Activated gamma-delta T cell treated with Interleukin-2 at 50 U/mL for 16 hours (primary cell): ENCODE results near the gene POLN.
A peak's percentile ranks its signal among the peaks of the same experiment; 100 is the strongest.

Experiments used
- DNase-seq: peaks from one replicate; pipeline ENCODE4 v3.0.0-alpha.2; 2020

Gene POLN

DNA sequence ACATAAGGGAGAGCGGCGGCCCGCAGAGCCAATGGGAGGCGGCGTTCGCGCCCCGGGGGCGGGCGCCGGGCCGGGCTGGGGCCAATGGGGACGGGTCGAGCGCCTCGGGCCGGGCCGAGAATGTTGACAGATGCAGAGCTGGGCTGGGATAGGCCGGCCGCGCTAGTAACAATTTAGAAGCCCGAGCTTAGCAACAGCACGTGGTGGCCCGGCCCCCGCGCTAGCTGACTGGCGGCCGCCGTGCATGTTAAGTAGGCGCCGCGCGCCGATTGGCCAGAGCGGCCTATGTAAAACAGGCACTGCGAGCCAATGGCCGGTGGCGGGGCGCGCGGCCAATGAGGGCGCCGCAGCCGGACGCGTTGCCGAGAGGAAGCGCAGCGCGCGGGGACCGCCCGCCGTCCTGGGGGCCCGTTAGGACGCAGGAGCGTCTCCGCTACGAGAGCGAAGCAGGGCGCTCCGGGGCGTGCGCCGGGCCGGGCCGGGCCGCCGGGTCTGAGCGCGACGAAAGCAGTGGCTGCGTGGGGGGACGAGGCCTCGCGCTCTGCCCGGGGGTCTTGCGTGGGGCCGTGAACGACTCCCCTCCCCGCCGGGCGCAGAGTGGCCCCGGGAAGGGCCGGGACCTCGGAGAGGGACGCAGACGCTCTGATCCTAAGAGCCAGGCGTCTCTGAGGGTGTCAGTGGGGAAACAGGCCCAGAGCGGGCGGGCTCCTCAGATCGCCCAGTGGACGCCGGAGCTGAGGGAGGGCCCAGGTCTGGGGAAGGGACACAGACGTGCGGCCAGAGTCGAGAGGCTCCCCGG is 20.4 kb upstream of the POLN start:
- peak; percentile 97 for DNase-seq

DNA sequence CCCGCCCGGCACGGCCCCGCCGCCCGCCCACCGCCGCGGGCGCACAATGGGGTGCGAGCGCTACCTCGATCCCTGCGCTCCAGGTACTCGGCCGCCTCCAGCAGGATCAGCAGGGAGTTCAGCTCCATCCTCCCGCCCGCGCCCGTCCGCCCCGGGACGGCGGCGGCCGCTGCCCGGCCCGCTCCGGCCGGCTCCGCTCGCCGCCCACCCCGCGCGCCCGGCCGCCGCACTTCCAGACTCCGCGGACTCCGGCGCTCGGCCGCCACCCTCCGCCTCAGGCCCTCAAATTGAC is 19.9 kb upstream of the POLN start, which contains the start of gene MXD4:
Gene MXD4 (minus strand): TSS at position 257 of the 292 bp plus-strand sequence. CDS start 129 bp downstream, at position 128.
- no peak for DNase-seq

DNA sequence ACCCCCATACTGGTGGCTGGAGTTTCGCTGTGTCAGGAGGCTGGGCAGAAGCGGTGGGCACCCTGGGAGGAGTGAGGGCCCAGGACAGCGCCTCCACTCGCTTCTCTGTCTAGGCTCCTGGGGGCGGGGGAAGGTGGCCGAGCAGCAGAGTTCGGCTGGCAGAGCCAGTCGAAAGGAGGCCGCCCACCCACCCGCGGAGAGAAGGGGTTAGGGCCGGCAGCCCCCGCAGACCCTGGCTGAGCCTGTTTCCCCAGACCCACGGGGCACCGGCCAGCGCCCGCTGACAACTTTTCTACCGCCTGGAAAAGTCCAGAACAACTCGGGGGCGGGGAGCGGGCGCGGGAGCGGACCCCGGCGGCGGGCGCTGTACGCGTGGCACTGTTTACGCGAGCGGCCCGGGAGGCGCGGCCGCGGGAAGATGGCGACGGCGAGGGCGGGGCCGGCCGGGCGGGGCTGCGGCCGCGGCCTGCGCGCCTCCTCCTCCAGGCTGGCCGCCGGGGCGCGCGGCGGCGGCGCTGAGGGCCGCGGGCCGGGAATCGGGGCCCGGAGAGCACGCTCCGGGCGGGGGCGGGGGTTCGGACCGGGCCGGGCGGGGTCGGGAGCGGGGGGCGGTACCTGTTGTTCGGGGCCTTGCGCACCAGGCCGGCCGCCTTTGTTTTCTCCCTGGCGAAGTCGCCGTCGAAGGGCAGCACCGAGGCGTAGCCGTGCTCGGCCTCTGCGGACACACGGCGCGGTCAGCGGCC is 19.4 kb upstream of the POLN start:
- DNase-seq: peak; percentile 45

DNA sequence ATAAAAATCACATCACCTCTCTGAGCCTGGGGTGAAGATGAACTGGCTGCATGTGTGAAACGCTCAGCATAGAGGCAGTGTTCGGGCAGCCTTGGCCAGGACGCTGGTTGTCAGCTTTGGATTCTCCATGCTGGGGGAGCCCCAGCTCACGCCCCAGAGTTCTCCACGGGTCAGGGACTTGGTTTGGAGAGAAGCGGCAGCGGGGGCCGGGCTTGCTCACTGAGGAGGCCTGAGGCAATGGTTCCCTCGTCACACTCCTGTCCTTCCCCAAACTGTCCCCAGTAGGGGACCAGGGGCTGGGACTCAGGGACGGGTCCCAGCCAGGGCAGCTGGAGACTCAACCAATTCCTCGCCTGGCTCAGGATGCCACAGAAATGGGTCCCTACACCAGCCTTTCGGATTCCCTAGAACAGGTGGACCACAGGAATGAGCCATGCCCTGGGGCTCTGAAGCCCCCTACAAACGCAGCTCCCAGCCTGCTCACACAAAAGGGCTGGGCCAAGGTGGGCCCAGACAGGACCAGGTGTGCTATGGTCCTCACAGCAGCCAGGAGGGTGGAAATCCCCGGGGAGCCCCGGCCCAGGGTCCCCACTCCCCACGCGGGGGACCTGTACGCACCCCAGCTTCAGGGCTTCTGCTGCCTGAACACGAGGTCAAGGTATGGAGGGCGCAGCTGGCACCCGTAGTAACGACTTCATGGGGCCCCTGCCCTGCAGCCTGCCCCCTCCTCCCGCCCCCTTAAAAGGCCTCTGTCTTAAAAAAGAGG is 18.6 kb upstream of the POLN start:
- peak; percentile 2 for DNase-seq

DNA sequence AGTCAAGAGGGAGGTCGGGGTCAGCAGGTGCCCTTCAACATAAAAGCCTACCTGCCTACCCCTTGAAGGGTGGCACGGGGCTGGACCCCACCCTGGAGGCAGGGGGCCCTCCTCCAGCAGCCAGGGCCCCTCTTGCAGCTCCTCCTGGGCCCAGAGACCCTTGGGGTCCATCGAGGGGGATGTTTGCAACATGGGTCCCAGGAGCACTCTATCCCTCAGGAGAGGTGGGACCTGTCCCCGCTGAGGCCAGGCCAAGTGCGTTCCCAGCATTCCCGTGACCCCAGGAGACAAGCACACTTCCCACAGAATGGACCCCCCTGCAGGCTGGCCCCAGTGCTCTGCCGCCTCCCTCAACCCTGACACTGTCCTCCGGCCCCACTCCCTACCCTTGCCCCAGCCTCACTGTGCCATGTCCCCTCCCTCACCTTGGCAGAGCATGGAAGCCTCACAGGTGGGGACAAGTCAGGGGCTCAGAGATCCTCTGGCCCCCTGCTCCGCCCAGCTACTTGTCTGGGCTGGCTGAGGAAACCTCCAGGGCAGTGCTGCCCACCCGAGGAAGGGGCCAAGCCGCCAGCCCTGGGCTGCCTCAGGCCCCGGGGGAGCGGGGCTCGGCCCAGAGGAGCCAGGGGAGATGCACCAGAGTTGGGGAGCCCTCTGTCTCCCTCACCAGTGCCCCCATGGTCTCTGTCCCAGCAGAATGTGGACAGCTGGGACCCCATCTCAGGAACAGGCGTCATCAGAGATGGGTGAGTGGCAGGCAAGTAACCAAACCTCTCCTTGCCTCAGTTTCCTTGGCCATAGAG is 17.8 kb upstream of the POLN start:
- peak; percentile 3 for DNase-seq

DNA sequence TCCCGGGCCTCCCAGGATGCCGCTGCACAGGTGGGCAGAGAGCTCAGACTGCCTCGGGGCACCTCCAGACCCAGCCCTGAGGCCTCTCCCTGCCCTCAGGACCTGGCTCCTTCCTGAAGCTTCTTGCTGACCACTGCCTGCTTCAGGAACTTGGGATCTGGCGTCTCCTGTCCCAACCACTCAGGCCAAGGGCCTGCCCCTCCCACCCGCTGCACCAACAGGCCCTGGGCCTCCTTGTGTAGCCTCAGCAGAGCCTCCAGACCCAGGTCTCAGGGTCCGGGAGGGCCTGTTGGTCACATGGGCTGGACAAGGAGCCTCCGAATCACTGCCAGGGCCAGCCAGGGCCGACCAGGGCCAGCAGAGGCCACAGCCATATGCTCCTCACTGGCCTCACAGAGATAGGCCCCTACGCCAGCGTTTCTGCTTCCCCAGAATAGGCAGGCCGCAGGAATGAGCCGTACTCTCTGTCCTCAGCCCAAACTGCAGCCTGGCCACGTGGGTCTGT is 17.2 kb upstream of the POLN start:
- DNase-seq: peak; percentile 3

DNA sequence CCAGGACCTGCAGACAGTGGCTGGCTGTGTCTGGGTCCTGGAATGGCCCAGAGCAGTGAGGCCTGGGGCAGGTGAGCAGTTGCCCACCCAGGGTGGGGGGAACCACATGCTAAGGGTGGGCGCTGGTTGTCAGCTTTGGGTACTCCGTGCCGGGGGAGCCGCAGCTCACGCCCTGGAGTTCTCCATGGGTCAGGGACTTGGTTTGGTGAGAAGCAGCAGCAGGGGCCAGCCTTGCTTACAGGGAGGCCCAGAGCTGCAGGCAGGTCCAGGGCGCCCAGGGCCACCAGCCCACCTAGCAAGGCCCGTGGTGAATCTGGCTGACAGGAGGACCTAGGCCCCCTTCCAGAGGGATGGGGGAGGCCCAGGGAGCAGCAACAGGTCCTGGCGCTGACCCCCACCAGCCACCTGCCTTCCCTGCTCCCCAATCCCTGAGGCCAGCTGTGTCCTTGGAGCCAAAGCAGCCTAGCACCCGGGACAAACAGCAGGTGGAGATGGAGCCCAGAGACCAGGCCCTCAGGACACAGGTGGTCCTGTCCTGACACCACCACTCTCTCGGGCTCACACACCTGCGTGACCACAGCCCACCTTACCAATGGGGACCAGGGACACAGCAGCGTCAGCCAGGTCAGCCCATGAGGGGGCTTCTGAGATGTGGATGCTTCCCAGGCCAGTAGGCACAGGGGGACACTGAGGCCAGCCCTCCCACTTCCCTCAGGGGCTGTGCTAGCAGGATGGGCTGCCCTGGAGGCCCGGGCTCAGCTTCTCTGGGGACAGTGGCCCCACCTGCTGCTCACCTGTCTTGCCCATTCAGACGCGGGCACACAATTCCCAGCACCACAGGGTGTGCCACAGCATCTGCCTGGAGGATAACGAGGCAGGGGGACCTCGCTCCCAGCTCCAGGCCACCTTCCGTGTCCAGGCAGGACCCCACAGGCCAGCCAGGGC is 16.4 kb upstream of the POLN start:
- DNase-seq: no peak

DNA sequence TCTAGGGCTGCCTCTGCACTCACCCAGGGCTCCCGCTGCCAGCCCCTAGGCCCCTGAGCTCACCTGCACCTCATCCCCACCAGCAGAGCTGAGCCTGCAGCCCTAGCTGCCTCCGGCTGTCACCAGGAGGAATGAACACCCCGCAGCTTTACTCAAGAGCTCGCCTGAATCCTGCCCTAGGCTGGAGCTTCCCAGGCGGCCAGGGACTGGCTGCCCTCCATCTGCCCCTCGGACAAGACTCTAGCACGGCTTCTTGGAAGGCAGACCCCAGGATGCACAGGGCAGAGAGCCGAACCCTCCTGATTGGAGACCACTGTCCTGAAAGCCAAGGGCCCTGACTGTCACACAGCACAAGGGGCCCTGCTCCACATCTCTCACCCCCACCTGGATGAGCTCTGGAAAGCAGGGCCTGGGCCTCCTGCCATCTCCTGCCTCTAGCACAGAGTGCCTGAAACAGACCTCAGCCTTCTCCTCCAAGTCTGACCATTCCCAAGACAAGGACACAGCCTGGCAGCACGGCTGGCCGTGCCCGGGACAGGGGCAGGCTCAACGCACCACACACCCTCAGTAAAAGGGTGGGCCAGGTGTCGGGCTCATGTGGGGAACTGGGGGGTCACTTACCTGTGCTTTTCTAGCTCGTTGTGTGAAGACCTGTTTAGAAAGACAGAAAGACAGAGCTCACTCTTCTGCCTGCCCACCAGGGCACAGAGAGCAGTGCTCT is 15.6 kb upstream of the POLN start:
- DNase-seq: no peak

DNA sequence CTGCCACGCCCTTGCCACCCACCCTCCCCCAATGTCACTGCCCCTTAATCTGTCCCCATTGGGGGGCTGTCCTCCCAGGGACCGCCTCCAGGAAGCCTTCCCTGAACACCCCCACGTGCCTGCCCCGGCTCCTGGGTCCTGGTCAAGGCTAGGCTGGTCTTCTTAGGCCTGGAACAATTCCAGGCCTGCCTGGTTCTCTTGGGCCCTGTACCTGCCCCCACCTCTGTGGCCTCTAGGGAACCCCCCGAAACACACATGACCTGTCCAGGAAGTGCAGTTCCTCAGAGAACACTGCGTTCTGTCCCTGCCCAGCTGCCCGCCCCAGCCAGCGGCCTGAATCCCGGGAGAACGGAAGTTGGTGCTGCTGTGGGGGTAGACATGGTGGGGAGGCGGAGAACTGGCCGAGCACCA is 14.9 kb upstream of the POLN start:
- DNase-seq: no peak

DNA sequence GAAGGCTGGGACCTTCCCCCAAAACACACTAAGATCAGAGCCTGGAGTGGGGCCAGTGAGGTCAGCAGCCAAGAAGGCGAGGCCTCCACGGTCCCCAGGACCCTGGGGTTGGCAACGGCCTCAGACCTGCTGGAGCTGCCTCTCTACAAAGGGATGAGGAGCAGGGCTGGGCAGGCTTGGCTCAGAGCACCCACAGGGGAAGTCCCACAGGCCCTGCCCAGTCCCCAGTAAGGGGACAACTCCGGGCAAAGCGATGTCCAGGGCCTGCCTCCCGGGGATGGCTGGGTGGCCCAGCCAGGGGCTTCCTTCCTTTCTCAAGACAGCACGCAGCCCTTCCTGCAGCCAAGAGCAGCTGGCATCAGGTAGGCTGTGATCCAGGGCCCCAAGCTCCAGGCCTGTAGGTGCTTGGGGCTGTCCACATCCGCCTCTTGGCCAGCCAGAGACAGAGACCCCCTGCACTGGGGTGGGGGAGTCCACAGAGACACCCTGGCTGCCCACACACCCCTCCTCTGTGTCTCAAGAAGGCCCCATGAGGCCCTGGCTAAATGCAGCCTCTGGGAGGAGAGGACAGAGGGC is 14.3 kb upstream of the POLN start:
- no peak for DNase-seq

DNA sequence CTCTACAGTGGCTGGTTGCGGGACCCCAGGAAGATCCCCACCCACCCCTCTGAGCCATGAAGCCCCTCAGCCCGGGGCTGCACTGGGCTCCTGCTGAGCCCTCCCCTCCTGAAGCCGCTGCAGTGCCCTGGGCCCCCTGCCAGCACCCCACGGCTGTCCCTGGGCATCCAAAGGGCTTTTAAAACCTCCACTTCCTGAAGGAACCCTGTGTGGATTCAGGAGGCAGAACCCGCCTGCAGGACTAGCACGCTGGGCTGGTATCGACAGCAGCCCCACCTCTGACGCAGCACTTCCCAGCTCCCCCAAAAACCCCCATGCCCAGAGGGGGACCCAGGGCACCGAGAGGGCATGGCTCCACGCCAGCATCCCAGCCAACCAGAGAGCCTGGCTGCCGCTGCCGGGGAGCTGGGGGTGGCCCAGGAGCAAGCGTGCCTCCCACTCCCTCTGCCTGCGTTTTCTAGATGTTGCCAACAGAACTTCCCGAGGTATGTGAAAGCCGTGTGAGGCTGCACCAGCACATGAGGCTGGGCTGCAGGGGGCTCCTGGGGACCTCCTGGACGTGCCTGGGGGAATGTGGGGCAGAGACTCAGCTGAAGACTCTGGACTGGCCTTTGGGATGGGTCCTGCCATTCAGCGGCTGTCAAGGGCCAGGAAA is 13.7 kb upstream of the POLN start:
- DNase-seq: no peak

DNA sequence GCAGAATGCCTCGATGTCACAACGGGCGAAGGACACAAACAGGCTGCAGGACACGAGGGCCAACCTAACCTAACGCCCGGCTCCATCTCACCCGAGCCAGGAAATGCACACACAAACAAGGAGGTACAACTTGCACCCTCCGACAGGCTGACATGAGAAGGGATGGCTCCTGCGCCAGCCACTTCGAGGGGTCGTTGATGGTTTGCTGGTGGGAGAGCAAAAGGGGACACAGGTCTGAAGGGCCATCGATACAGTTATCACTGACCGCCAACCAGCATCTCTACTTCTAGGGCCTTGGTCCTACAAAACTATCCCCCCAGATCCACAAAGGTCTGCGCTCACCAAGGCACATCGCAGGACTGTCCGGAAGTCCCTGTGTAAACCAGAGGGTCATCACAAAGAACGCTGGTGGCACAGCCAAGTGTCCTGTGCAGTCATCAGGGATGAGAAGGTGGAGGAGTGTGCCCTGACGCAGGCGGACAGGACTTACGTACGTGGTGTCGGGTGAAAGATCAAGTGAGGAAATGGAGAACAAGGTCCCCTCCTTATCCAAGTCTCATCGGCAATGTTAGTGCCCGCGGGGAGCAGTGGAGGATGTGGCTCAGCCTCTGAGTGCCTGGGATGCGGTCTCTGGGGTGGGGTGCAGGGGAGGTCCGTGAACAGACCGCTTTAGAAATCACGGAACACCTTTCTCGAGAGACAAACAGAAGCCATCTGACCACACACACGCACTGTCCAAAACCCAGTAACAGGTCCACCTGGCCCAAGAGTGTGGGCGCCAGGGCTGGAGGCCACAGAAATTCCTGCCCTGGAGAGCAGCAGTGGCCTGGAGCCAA is 13.0 kb upstream of the POLN start:
- no peak for DNase-seq

DNA sequence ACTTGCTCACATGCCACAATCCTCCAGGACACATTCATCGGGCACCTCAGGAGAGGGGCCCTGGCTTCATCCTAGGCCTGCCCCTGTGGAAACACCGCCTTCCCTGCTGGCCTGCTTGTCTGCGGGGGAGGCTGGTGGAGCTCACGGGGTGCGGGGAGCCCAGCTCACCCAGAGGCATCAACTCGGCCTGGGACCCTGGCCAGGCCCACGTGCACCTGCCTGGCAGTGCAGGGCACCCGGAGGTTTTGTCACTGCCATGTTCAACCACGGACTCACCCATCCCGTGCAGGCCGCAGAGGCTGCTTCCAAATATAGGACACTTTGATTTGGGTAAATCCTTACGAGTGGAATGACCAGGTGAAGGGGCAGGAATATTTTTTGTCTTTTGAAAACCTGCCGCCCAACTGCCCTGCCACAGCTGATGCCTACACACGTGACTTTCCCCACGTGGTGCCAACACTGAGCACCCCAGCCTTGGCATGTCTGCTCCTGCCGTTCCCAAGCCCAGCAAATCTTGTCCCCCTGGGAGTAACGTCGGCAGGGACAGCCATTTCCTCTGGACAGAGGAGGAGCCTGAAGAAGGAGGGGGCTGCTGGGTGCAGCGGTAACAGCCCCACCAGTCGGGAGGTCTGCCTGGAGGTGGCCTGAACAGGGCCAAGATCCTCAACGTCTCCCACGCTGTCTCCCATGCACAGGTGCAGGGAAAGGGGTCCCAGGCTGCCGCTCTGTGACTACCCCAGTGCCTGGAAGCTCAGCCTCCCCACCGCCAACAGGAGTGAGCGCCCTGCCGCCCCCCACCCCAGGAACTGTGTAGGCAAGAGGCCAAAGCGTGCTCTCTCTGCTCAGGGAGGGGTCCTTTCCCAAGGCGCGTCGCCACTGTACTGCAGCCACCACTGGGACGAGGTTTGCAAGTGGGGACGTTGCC is 11.5 kb upstream of the POLN start:
- DNase-seq: no peak

DNA sequence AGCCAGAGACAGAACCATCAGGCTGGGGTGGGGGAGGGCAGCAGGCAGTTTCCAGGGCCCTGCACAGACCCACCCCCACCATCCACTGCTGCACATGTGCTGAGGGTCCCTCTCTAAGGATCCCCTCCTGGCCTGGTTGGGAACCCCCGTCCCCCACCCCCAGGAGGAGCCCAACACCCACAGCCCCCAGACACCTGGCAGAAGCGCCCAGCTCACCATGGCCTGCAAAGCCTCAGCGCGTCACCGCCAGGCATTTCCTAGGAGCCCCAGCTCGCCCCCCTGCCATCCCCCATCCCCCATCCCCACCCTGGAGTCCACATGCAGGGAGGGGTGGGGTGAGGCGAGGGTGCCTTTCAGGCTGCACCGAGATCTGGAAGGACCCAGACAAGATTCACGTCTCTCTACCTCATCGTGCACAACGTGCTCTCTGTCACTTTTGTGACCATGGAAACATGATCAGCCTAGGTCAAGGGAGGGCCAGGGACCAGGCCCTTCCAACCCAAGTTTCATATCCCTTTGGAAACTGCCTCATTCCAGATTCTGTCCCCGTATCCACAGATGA is 10.7 kb upstream of the POLN start:
- DNase-seq: no peak

DNA sequence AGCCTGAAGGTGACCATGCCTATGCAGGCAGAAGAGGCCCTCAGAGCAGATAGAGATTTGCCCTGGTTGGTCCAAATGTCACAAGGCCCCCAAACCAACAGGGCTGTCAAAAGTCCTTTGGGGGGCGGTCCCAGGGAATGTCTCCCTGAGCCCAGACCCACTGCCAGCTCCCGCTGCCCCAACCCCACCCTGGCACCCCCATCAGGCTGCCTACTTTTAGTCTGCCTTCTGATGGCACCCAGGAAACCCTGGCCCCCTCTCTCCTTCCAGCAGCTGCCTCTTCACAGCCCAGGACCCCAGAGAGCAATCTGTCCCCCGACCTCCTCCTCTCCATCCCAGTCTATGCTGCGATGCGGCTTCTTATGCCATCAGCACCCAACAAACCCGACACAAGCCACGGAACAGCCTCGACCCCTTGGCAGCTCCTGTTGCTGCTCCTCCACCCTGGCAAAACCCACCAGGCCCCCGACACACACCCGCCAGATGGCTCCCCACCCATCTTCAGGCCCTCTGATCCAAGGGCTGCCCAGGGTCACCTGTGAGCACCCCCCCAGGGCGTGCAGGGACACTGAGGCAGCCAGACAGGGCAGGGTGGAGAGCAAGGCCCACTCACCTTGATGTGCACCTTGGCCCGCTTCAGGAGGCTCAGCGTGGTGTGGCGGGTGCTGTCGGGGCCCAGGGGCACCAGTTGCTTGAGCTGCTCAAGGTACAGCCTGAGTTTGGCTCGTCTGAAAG is 10.0 kb upstream of the POLN start:
- peak; percentile 4 for DNase-seq

DNA sequence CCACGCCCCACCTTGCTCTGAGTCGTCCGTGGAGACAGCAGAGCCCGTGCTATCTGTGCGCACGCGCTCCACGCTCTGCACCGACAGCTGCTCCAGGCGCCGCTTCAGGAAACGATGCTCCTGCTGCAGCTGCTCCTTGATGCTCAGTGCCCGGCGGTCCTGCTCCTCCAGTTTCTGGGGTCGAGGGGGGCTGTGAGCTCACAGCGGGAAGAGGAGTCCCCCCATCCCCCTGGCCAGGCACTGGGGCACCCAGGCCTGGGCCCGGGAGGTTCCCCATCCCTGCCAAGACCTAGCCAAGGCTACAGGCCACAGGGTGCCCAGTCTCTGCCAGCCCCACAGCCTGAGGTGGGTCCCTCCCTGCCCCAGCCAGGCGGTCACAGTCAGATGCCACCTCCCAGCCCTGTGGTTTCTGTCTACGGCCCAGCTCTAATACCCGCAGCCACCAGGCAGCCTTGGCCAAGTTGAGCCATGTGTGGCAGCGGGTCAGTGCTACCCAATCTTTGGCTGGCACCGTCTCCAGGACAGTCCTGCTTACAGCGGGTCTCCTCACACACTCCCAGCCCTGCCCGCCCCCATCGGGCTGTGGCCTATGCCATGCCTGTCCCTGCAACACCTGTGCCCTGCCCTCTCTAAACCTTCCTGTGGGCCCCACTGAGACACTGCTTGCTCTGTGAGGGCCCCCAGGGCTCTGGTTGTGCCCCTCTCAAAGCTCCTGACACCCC is 9.3 kb upstream of the POLN start:
- DNase-seq: peak; percentile 3
